Liver (tissue), 9 donors: ENCODE measurements around the gene GUCA1A. TPM values are rescaled to one million over a fixed set of nuclear protein-coding genes. Genes with fewer than 3 reads are reported as not detected.

Source experiments
- DNase-seq: peaks from one replicate; pipeline ENCODE4 v3.0.0-alpha.2; 2017; ENCODE audit warnings: low spot score
- H3K27ac ChIP-seq, 2 donors: one replicate each; pipeline ENCODE4 v1.7.0; 2013; ENCODE audit warnings: inconsistent platforms in 2 of 2, low read length in 2 of 2, control low read depth in 1 of 2, low read depth in 1 of 2, mild to moderate bottlenecking in 1 of 2
- H3K27me3 ChIP-seq, 4 donors: one replicate each; pipeline versions ENCODE4 v1.6.1 to v1.7.0; 2013; ENCODE audit warnings: low read length in 3 of 4, inconsistent platforms in 1 of 4, mild to moderate bottlenecking in 1 of 4, moderate library complexity in 1 of 4; ENCODE audit not compliant: control insufficient read depth in 4 of 4, insufficient read depth in 4 of 4
- H3K36me3 ChIP-seq, 4 donors: one replicate each; pipeline versions ENCODE4 v1.6.1 to v1.7.0; 2013; ENCODE audit warnings: low read length in 3 of 4, mild to moderate bottlenecking in 3 of 4, low read depth in 1 of 4, moderate library complexity in 1 of 4; ENCODE audit not compliant: control insufficient read depth in 4 of 4, insufficient read depth in 3 of 4
- H3K4me1 ChIP-seq, 4 donors: one replicate each; pipeline versions ENCODE4 v1.6.1 to v1.7.0; 2013; ENCODE audit warnings: low read length in 3 of 4, mild to moderate bottlenecking in 3 of 4, moderate library complexity in 1 of 4; ENCODE audit not compliant: control insufficient read depth in 4 of 4, insufficient read depth in 4 of 4
- H3K4me3 ChIP-seq, 3 donors: one replicate each; pipeline versions ENCODE4 v1.6.1 to v1.7.0; 2013; ENCODE audit warnings: low read length in 3 of 3, control low read depth in 1 of 3, low read depth in 1 of 3, mild to moderate bottlenecking in 1 of 3
- H3K9ac ChIP-seq, 2 donors: one replicate each; pipeline ENCODE4 v1.7.0; 2013; ENCODE audit warnings: low read length in 2 of 2, mild to moderate bottlenecking in 2 of 2, moderate library complexity in 2 of 2, control low read depth in 1 of 2, low read depth in 1 of 2
- H3K9me3 ChIP-seq, 4 donors: one replicate each; pipeline versions ENCODE4 v1.6.1 to v1.7.0; 2013; ENCODE audit warnings: low read length in 3 of 4; ENCODE audit not compliant: control insufficient read depth in 4 of 4
- FOXA2 ChIP-seq: IDR thresholded peaks from 2 replicates; pipeline ENCODE4 v1.6.1; 2016; ENCODE audit warnings: antibody characterized with exemption
- GABPA ChIP-seq, 2 donors: IDR thresholded peaks in 1 of 2; conservative IDR thresholded peaks in 1 of 2; 2 replicates each; pipeline ENCODE4 v1.6.1; 2016; ENCODE audit warnings: antibody characterized with exemption in 2 of 2, mild to moderate bottlenecking in 1 of 2, moderate library complexity in 1 of 2
- HNF4A ChIP-seq, 2 donors: conservative IDR thresholded peaks; 2 replicates each; pipeline ENCODE4 v1.6.1; 2016; ENCODE audit warnings: antibody characterized with exemption in 2 of 2, mild to moderate bottlenecking in 2 of 2
- NR2F2 ChIP-seq: IDR thresholded peaks from 2 replicates; pipeline ENCODE4 v1.6.1; 2016; ENCODE audit warnings: antibody characterized with exemption
- RAD21 ChIP-seq, 2 donors: IDR thresholded peaks; 2 replicates each; pipeline ENCODE4 v1.6.1; 2016; ENCODE audit warnings: antibody characterized with exemption in 2 of 2, mild to moderate bottlenecking in 2 of 2
- SP1 ChIP-seq: IDR thresholded peaks from 2 replicates; pipeline ENCODE4 v1.6.1; 2018; ENCODE audit warnings: antibody characterized with exemption, mild to moderate bottlenecking
- YY1 ChIP-seq: IDR thresholded peaks from 2 replicates; pipeline ENCODE4 v1.6.1; 2016; ENCODE audit warnings: antibody characterized with exemption, mild to moderate bottlenecking
- WGBS: extraction: QIAGEN DNeasy Blood & Tissue Kit; methylation state at CpG from one replicate; pipeline ENCODE4 v1.1.7; 2013; 5-methylcytosine and 5-hydroxymethylcytosine counted together
- polyA plus RNA-seq, 2 donors: library from polyadenylated mRNA; stranded (reverse) in 1 of 2; unstranded in 1 of 2; fragments of 200-250 nt in 1 of 2; fragments of >200 nt in 1 of 2; fragmentation: Nextera tagmentation in 1 of 2; extraction: Ambion mirVana in 1 of 2; gene quantifications; one replicate each; pipeline versions ENCODE4 v1.2.1 to v1.2.3, GENCODE V29; 2013 to 2015
- total RNA-seq, 2 donors: library from RNA; depleted of rRNA; stranded (reverse); fragments of >200 nt; gene quantifications; one replicate each; pipeline ENCODE4 v1.2.3, GENCODE V29; 2014
- TF ChIP-seq, protein P1 (sequence below): IDR thresholded peaks from 2 replicates; pipeline ENCODE4 v1.6.1; 2016; ENCODE audit warnings: antibody characterized with exemption, mild to moderate bottlenecking
- TF ChIP-seq, protein P2 (sequence below): fragments of 150-350 bp; IDR thresholded peaks from 2 replicates; pipeline ENCODE4 v1.5.1; 2017; ENCODE audit warnings: improper control_type of control experiment, low read depth, low read length; ENCODE audit not compliant: missing input control
- TF ChIP-seq, protein P3 (sequence below): IDR thresholded peaks from 2 replicates; pipeline ENCODE4 v1.6.1; 2016; ENCODE audit warnings: antibody characterized with exemption
- donor health status: healthy.
- donor health status: healthy.
- donor health status: healthy.
- donor health status: healthy.
- donor health status: healthy.

Gene GUCA1A
- total and polyA plus RNA-seq, 4 donors: not detected

DNA sequence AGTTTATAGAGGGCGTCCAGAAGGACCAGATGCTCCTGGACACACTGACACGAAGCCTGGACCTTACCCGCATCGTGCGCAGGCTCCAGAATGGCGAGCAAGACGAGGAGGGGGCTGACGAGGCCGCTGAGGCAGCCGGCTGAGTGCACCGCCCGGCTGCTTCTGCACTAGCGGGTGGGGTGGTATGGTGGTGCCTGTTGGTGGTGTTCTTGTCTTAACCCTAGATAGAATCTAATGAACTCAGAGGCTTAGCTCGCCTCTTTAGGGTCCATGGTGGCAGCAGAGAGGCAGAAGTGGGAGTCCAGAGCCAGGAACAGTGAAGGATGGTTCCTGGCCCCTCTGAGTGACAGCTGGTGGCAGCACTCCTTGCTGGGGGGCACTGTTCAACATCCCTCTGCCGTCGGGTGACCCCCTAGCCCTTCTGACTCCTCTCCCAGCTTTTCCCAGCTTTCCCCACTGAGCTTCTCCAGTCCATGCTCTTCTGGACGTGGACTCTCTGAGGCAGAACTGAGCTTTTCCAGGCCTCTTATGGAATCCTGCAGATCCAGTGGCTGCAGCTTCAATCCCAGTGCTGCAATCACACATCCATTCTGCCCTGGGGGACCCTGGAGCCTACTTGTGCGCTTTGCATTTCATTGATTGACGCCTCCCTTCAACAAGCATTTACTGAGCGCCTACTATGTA lies 6.2 kb downstream of the GUCA1A start:
- Histone ChIP-seq H3K4me1 (no peaks in the 10 kb centered on the region), H3K27ac (no peak overlapping the region), H3K27me3 (no peaks in the 10 kb centered on the region), H3K36me3 (no peaks in the 10 kb centered on the region), H3K9ac (no peak overlapping the region), H3K9me3 (no peaks in the 10 kb centered on the region), H3K4me3 (no peak overlapping the region)
- DNase-seq: no peak
- 91% methylated on average over 20 of the region's 20 CpGs for WGBS
- TF ChIP-seq GABPA (IDR thresholded peaks at IDR 0.05 in 1 of 2, conservative IDR thresholded peaks at IDR 0.05 in 1 of 2) (no peak), FOXA2 (no peak), HNF4A (conservative IDR thresholded peaks at IDR 0.05) (no peak), YY1 (no peak)
- TF ChIP-seq, protein P1, sequence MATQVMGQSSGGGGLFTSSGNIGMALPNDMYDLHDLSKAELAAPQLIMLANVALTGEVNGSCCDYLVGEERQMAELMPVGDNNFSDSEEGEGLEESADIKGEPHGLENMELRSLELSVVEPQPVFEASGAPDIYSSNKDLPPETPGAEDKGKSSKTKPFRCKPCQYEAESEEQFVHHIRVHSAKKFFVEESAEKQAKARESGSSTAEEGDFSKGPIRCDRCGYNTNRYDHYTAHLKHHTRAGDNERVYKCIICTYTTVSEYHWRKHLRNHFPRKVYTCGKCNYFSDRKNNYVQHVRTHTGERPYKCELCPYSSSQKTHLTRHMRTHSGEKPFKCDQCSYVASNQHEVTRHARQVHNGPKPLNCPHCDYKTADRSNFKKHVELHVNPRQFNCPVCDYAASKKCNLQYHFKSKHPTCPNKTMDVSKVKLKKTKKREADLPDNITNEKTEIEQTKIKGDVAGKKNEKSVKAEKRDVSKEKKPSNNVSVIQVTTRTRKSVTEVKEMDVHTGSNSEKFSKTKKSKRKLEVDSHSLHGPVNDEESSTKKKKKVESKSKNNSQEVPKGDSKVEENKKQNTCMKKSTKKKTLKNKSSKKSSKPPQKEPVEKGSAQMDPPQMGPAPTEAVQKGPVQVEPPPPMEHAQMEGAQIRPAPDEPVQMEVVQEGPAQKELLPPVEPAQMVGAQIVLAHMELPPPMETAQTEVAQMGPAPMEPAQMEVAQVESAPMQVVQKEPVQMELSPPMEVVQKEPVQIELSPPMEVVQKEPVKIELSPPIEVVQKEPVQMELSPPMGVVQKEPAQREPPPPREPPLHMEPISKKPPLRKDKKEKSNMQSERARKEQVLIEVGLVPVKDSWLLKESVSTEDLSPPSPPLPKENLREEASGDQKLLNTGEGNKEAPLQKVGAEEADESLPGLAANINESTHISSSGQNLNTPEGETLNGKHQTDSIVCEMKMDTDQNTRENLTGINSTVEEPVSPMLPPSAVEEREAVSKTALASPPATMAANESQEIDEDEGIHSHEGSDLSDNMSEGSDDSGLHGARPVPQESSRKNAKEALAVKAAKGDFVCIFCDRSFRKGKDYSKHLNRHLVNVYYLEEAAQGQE: no peak

DNA sequence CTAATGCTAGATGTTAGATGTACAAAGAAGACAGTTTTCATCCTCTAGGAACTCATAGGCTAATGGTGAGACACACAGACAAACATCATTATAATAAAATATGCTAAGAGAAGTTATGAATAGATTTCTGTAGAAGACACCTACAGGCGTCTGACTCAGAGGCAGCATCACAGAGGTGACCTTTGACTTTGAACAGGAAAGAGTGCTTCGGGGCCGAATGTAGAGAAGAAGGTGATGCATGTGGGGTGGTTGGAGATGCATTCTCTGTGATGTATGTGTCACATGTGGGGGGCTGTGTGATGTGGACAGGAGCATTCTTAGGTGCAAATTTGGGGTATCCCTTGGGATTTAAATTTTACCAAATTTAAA lies 6.8 kb downstream of the GUCA1A start:
- DNase-seq: no peak
- H3K9me3 ChIP-seq: no peaks in the 10 kb centered on the region
- TF ChIP-seq RAD21 (IDR thresholded peaks at IDR 0.05): no peak
- no peak for TF ChIP-seq SP1
- TF ChIP-seq YY1: no peak
- TF ChIP-seq NR2F2: no peak
- TF ChIP-seq, protein P2, sequence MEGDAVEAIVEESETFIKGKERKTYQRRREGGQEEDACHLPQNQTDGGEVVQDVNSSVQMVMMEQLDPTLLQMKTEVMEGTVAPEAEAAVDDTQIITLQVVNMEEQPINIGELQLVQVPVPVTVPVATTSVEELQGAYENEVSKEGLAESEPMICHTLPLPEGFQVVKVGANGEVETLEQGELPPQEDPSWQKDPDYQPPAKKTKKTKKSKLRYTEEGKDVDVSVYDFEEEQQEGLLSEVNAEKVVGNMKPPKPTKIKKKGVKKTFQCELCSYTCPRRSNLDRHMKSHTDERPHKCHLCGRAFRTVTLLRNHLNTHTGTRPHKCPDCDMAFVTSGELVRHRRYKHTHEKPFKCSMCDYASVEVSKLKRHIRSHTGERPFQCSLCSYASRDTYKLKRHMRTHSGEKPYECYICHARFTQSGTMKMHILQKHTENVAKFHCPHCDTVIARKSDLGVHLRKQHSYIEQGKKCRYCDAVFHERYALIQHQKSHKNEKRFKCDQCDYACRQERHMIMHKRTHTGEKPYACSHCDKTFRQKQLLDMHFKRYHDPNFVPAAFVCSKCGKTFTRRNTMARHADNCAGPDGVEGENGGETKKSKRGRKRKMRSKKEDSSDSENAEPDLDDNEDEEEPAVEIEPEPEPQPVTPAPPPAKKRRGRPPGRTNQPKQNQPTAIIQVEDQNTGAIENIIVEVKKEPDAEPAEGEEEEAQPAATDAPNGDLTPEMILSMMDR: no peak
- TF ChIP-seq, protein P3, sequence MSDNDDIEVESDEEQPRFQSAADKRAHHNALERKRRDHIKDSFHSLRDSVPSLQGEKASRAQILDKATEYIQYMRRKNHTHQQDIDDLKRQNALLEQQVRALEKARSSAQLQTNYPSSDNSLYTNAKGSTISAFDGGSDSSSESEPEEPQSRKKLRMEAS: no peak
- TF ChIP-seq, protein P1: no peak
- no peak overlapping the region for H3K27ac ChIP-seq
- no peak overlapping the region for H3K4me3 ChIP-seq
- WGBS: 70% methylated on average over 3 of the region's 3 CpGs
- no peak overlapping the region for H3K9ac ChIP-seq
- H3K27me3 ChIP-seq: no peaks in the 10 kb centered on the region
- no peaks in the 10 kb centered on the region for H3K4me1 ChIP-seq
- no peaks in the 10 kb centered on the region for H3K36me3 ChIP-seq
